Right lobe of liver (tissue), 4 donors: ENCODE data around the gene UNKL.

Experiments used
- CTCF ChIP-seq, 4 donors: fragments of 200-600 bp in 3 of 4; fragments of 450-650 bp in 1 of 4; IDR thresholded peaks; one replicate each; pipeline versions ENCODE4 v1.5.1 to v1.8.0; 2016 to 2022; ENCODE audit warnings: antibody characterized with exemption in 4 of 4, mild to moderate bottlenecking in 2 of 4
- POLR2A ChIP-seq: fragments of 450-650 bp; IDR thresholded peaks from one replicate; pipeline ENCODE4 v1.6.1; 2017; ENCODE audit warnings: antibody characterized with exemption, mild to moderate bottlenecking
- donor health status: DM: no; HTN: no; CAD: no.
- donor health status: DM: no; HTN: no; CAD: no.
- donor health status: DM: no; HTN: yes; CAD: no.

- no peak for TF ChIP-seq CTCF (IDR thresholded peaks at IDR 0.05)
- TF ChIP-seq POLR2A = no peak
Observed at GRCh38 chr16:1333854-1334700, 80.4 kb downstream of the UNKL start.
